Measurements from ENCODE around the gene AKR1A1. TPM values are rescaled to one million over a fixed set of nuclear protein-coding genes. Genes with fewer than 3 reads are reported as not detected.
A peak's percentile ranks its signal among the peaks of the same experiment; 100 is the strongest.

Gene AKR1A1
- total RNA-seq, 1 donor from 2014 or later, result 179 TPM

- DNase-seq (ENCODE audit: extremely low spot score, unreplicated experiment), result peak; percentile 91
- no peak for TF ChIP-seq CTCF (conservative IDR thresholded peaks at IDR 0.05)
- Mint-ChIP-seq H3K4me1 (ENCODE audit: unreplicated experiment) (peaks cover 7% of the 10 kb centered on the region), H3K4me3 (peak overlapping the region; percentile 98), H3K9me3 (no peaks in the 10 kb centered on the region), H3K27ac (peak overlapping the region; percentile 100), H3K36me3 (no peaks in the 10 kb centered on the region), H3K27me3 (no peaks in the 10 kb centered on the region)
These were observed 32.6 kb downstream of the AKR1A1 start for GRCh38 chr1:45583264-45583665.

- Mint-ChIP-seq H3K9me3 (no peaks in the 10 kb centered on the region), H3K27ac (peak within 1 kb of the TSS; percentile 100)
- TF ChIP-seq CTCF (conservative IDR thresholded peaks at IDR 0.05), result no peak
These were observed 33.2 kb downstream of the AKR1A1 start, which contains the start of gene NASP for GRCh38 chr1:45583666-45584350. Gene NASP (plus strand): TSS chr1:45584041. CDS start chr1:45584147, 106 bp downstream.

GRCh38 chr1:45584351-45585109 lies 33.9 kb downstream of the AKR1A1 start:
- Mint-ChIP-seq H3K27ac (peak overlapping the region; percentile 100), H3K4me1 (ENCODE audit: unreplicated experiment) (peaks cover 7% of the 10 kb centered on the region), H3K36me3 (peaks cover 4% of the 10 kb centered on the region)

More at GRCh38 chr1:45583666-45584350, 33.2 kb downstream of the AKR1A1 start, which contains the start of gene NASP:
- Mint-ChIP-seq H3K4me1 (ENCODE audit: unreplicated experiment) (peaks cover 7% of the 10 kb centered on the region), H3K36me3 (peaks cover under 1% of the 10 kb centered on the region), H3K4me3 (peak within 1 kb of the TSS; percentile 98), H3K27me3 (no peaks in the 10 kb centered on the region)
- peak; percentile 92 for DNase-seq (ENCODE audit: extremely low spot score, unreplicated experiment)

GRCh38 chr1:45585110-45585426 lies 34.4 kb downstream of the AKR1A1 start:
- DNase-seq (ENCODE audit: extremely low spot score, unreplicated experiment), result no peak
- no peaks in the 10 kb centered on the region for H3K27me3 Mint-ChIP-seq
- H3K4me3 Mint-ChIP-seq, result peak overlapping the region; percentile 98
- no peaks in the 10 kb centered on the region for H3K9me3 Mint-ChIP-seq
- TF ChIP-seq CTCF (conservative IDR thresholded peaks at IDR 0.05), result peak; percentile 34
- H3K27ac Mint-ChIP-seq, result peak overlapping the region; percentile 99
- peaks cover 4% of the 10 kb centered on the region for H3K36me3 Mint-ChIP-seq
- H3K4me1 Mint-ChIP-seq (ENCODE audit: unreplicated experiment), result peaks cover 7% of the 10 kb centered on the region

More at GRCh38 chr1:45584351-45585109, 33.9 kb downstream of the AKR1A1 start:
- Mint-ChIP-seq H3K4me3 (peak overlapping the region; percentile 98), H3K9me3 (no peaks in the 10 kb centered on the region), H3K27me3 (no peaks in the 10 kb centered on the region)
- peak; percentile 94 for DNase-seq (ENCODE audit: extremely low spot score, unreplicated experiment)
- TF ChIP-seq CTCF (conservative IDR thresholded peaks at IDR 0.05), result peak; percentile 32

GRCh38 chr1:45585496-45586075 lies 35.0 kb downstream of the AKR1A1 start:
- Mint-ChIP-seq H3K4me1 (ENCODE audit: unreplicated experiment) (peaks cover 7% of the 10 kb centered on the region), H3K9me3 (no peaks in the 10 kb centered on the region), H3K36me3 (peaks cover 4% of the 10 kb centered on the region), H3K27ac (peak overlapping the region; percentile 99), H3K4me3 (peak overlapping the region; percentile 98), H3K27me3 (no peaks in the 10 kb centered on the region)
- TF ChIP-seq CTCF (conservative IDR thresholded peaks at IDR 0.05), result no peak
- DNase-seq (ENCODE audit: extremely low spot score, unreplicated experiment), result peak; percentile 42
